ENCODE results near the gene RAB40A.
A peak's percentile ranks its signal among the peaks of the same experiment; 100 is the strongest.
"Not testable (repeated sequence)": the region's sequence is repeated elsewhere in the genome, so short reads cannot be mapped to it uniquely, and the experiment has no call there.

RAB40A gene

GRCh38 chrX:103520386-103520785, 1.1 kb upstream of the RAB40A start:
- no peak for DNase-seq

- DNase-seq = no peak
These were observed 718 bp downstream of the RAB40A start for GRCh38 chrX:103518571-103518970.

- DNase-seq = no peak
These were observed 2.0 kb downstream of the RAB40A start for GRCh38 chrX:103517246-103517645.

- DNase-seq = no peak
These were observed 5.7 kb downstream of the RAB40A start for GRCh38 chrX:103513476-103514108.

GRCh38 chrX:103513067-103513466, 6.2 kb downstream of the RAB40A start:
- no peak for DNase-seq

- DNase-seq = no peak
These were observed 9.3 kb downstream of the RAB40A start for GRCh38 chrX:103510031-103510430.

GRCh38 chrX:103503853-103504207, 15.5 kb downstream of the RAB40A start:
- no peak for DNase-seq

GRCh38 chrX:103503163-103503852, 16.0 kb downstream of the RAB40A start:
- DNase-seq = no peak

GRCh38 chrX:103498786-103499185, 20.5 kb downstream of the RAB40A start:
- DNase-seq = no peak

GRCh38 chrX:103495786-103496185, 23.5 kb downstream of the RAB40A start:
- DNase-seq = no peak

- not testable (repeated sequence) for DNase-seq
These were observed 25.7 kb downstream of the RAB40A start for GRCh38 chrX:103493578-103493977.

- peak; percentile 49 for DNase-seq
These were observed 29.6 kb downstream of the RAB40A start for GRCh38 chrX:103489733-103490132.

GRCh38 chrX:103488794-103489193, 30.5 kb downstream of the RAB40A start:
- DNase-seq = no peak

GRCh38 chrX:103488332-103488731, 31.0 kb downstream of the RAB40A start:
- no peak for DNase-seq

- DNase-seq = no peak
These were observed 35.6 kb downstream of the RAB40A start for GRCh38 chrX:103483720-103484119.

GRCh38 chrX:103480526-103480925, 38.8 kb downstream of the RAB40A start:
- DNase-seq = no peak

GRCh38 chrX:103477496-103477895, 41.8 kb downstream of the RAB40A start:
- DNase-seq = no peak

GRCh38 chrX:103475381-103475780, 43.9 kb downstream of the RAB40A start:
- no peak for DNase-seq

GRCh38 chrX:103469977-103470376, 49.3 kb downstream of the RAB40A start:
- DNase-seq = not testable (repeated sequence)

- DNase-seq = no peak
These were observed 51.4 kb downstream of the RAB40A start for GRCh38 chrX:103467887-103468286.

GRCh38 chrX:103467156-103467555, 52.1 kb downstream of the RAB40A start:
- DNase-seq = no peak

GRCh38 chrX:103464774-103465117, 54.5 kb downstream of the RAB40A start:
- peak; percentile 73 for DNase-seq

- DNase-seq = peak; percentile 32
These were observed 55.1 kb downstream of the RAB40A start for GRCh38 chrX:103464072-103464773.

GRCh38 chrX:103461156-103461555, 58.1 kb downstream of the RAB40A start:
- DNase-seq = no peak

Data from activated CD4-positive, CD25-positive, alpha-beta regulatory T cell treated with anti-CD3 and anti-CD28 coated beads, Interleukin-2, amount 50 U/mL, for 72 hours (primary cell).